Neutrophil (primary cell): ENCODE data around the gene KDELR3.

ENCODE experiments used
- H3K27ac ChIP-seq: fragments of 200-600 bp; sonication (generic); 2 replicates; pipeline ENCODE4 v1.5.1; 2016; ENCODE audit warnings: mild to moderate bottlenecking, moderate library complexity
- H3K27me3 ChIP-seq: fragments of 200-600 bp; sonication (generic); 2 replicates; pipeline ENCODE4 v1.6.0; 2016; ENCODE audit warnings: mild to moderate bottlenecking
- H3K36me3 ChIP-seq: fragments of 200-600 bp; sonication (generic); 2 replicates; pipeline ENCODE4 v1.5.1; 2017
- H3K4me1 ChIP-seq, 2 experiments: fragments of 200-600 bp in 1 of 2; sonication (generic) in 1 of 2; 1 replicate in 1 of 2; 2 replicates in 1 of 2; pipeline versions ENCODE4 v1.5.1 to v1.6.1; 2013 to 2016; ENCODE audit warnings: low read depth in 1 of 2, low read length in 1 of 2, mild to moderate bottlenecking in 1 of 2, moderate library complexity in 1 of 2; ENCODE audit not compliant: control insufficient read depth in 1 of 2, insufficient read depth in 1 of 2
- H3K4me3 ChIP-seq, 2 experiments: fragments of 200-600 bp in 1 of 2; sonication (generic) in 1 of 2; 1 replicate in 1 of 2; 2 replicates in 1 of 2; pipeline ENCODE4 v1.5.1; 2013 to 2016; ENCODE audit warnings: low read depth in 1 of 2, low read length in 1 of 2, mild to moderate bottlenecking in 1 of 2, moderate library complexity in 1 of 2
- H3K9me3 ChIP-seq: fragments of 200-600 bp; sonication (generic); 2 replicates; pipeline ENCODE4 v1.5.1; 2016
- CTCF ChIP-seq: fragments of 200-600 bp; sonication (generic); IDR thresholded peaks from 2 replicates; pipeline ENCODE4 v1.5.1; 2016; ENCODE audit warnings: antibody characterized with exemption

KDELR3 gene

GRCh38 chr22:38422611-38423511 is 45.0 kb upstream of the KDELR3 start:
- peaks cover 0 to 10% of the 10 kb centered on the region in 2 experiments for H3K4me1 ChIP-seq
- no peaks in the 10 kb centered on the region for H3K9me3 ChIP-seq
- H3K36me3 ChIP-seq: no peaks in the 10 kb centered on the region
- TF ChIP-seq CTCF: no peak
- H3K27ac ChIP-seq: no peak overlapping the region
- H3K27me3 ChIP-seq: no peaks in the 10 kb centered on the region
- H3K4me3 ChIP-seq: no peak overlapping the region

GRCh38 chr22:38423512-38424503 is 44.1 kb upstream of the KDELR3 start:
- no peaks in the 10 kb centered on the region for H3K9me3 ChIP-seq
- no peak for TF ChIP-seq CTCF

GRCh38 chr22:38424525-38425080 is 43.3 kb upstream of the KDELR3 start:
- TF ChIP-seq CTCF: no peak
- peaks cover 0 to 10% of the 10 kb centered on the region in 2 experiments for H3K4me1 ChIP-seq
- no peak overlapping the region for H3K27ac ChIP-seq
- no peaks in the 10 kb centered on the region for H3K27me3 ChIP-seq
- no peak overlapping the region for H3K4me3 ChIP-seq
- no peaks in the 10 kb centered on the region for H3K9me3 ChIP-seq
- H3K36me3 ChIP-seq: no peaks in the 10 kb centered on the region

More at GRCh38 chr22:38423512-38424503, 44.1 kb upstream of the KDELR3 start:
- no peak overlapping the region for H3K27ac ChIP-seq
- peaks cover 0 to 10% of the 10 kb centered on the region in 2 experiments for H3K4me1 ChIP-seq
- H3K27me3 ChIP-seq: no peaks in the 10 kb centered on the region
- no peak overlapping the region for H3K4me3 ChIP-seq
- no peaks in the 10 kb centered on the region for H3K36me3 ChIP-seq

GRCh38 chr22:38426628-38427027 is 41.3 kb upstream of the KDELR3 start:
- Histone ChIP-seq H3K36me3 (no peaks in the 10 kb centered on the region), H3K4me1 (peaks cover 0 to 10% of the 10 kb centered on the region in 2 experiments), H3K9me3 (no peaks in the 10 kb centered on the region), H3K4me3 (no peak overlapping the region), H3K27me3 (no peaks in the 10 kb centered on the region), H3K27ac (no peak overlapping the region)
- TF ChIP-seq CTCF: no peak

- H3K9me3 ChIP-seq: no peaks in the 10 kb centered on the region
- no peaks in the 10 kb centered on the region for H3K36me3 ChIP-seq
- H3K27ac ChIP-seq: no peak overlapping the region
- H3K4me3 ChIP-seq: no peak overlapping the region
- H3K27me3 ChIP-seq: no peaks in the 10 kb centered on the region
- no peak for TF ChIP-seq CTCF
- peaks cover 0 to 10% of the 10 kb centered on the region in 2 experiments for H3K4me1 ChIP-seq
These were observed 40.4 kb upstream of the KDELR3 start for GRCh38 chr22:38427465-38427864.
